K562 (cell line): ENCODE measurements around the gene HLA-DMB. TPM values are rescaled to one million over a fixed set of nuclear protein-coding genes. Genes with fewer than 3 reads are reported as not detected.

Experiments
- BRD4 ChIP-seq: fragments of 200-600 bp; sonication (generic); IDR thresholded peaks from 2 replicates; pipeline ENCODE4 v1.6.1; 2017; ENCODE audit warnings: inconsistent platforms
- CBX1 ChIP-seq: sonication (generic); IDR thresholded peaks from 2 replicates; pipeline ENCODE4 v1.6.1; 2016; ENCODE audit warnings: antibody characterized with exemption, low read depth, mild to moderate bottlenecking
- CREB3 ChIP-seq: fragments of 450-650 bp; conservative IDR thresholded peaks from 2 replicates; pipeline ENCODE4 v1.6.1; 2016; ENCODE audit warnings: missing genetic modification characterization, low read depth, mild to moderate bottlenecking, missing compliant biosample characterization, moderate library complexity
- FOXP1 ChIP-seq: sonication (generic); formaldehyde crosslinking; IDR thresholded peaks from 2 replicates; pipeline ENCODE4 v1.8.0; 2022; ENCODE audit warnings: mild to moderate bottlenecking, missing genetic modification reagents
- KAT7 ChIP-seq: sonication (generic); formaldehyde crosslinking; IDR thresholded peaks from 2 replicates; pipeline ENCODE4 v1.8.0; 2022; ENCODE audit warnings: missing genetic modification reagents, mild to moderate bottlenecking, borderline replicate concordance
- L3MBTL2 ChIP-seq: fragments of 450-650 bp; IDR thresholded peaks from 2 replicates; pipeline ENCODE4 v1.6.1; 2016; ENCODE audit warnings: mild to moderate bottlenecking, moderate library complexity
- LCOR ChIP-seq: sonication (generic); formaldehyde crosslinking; IDR thresholded peaks from 2 replicates; pipeline ENCODE4 v1.8.0; 2022; ENCODE audit warnings: mild to moderate bottlenecking, missing genetic modification reagents
- MAZ ChIP-seq, 2 experiments: fragments of 450-650 bp in 1 of 2; sonication (generic) in 1 of 2; formaldehyde crosslinking; IDR thresholded peaks in 1 of 2; conservative IDR thresholded peaks in 1 of 2; 2 replicates each; pipeline versions ENCODE4 v1.4.0 to v1.5.0; 2020; ENCODE audit warnings: mild to moderate bottlenecking in 1 of 2, missing genetic modification reagents in 1 of 2
- MEF2A ChIP-seq: IDR thresholded peaks from 2 replicates; pipeline ENCODE4 v1.6.1; 2011; ENCODE audit warnings: low read depth, mild to moderate bottlenecking, low read length, moderate library complexity; ENCODE audit not compliant: control insufficient read depth
- MYBL2 ChIP-seq, 2 experiments: fragments of 450-650 bp in 1 of 2; sonication (generic) in 1 of 2; formaldehyde crosslinking in 1 of 2; IDR thresholded peaks; 2 replicates each; pipeline versions ENCODE4 v1.6.1 to v1.8.1; 2017 to 2022; ENCODE audit warnings: borderline replicate concordance in 1 of 2, inconsistent platforms in 1 of 2, low read depth in 1 of 2, mild to moderate bottlenecking in 1 of 2, missing genetic modification reagents in 1 of 2, moderate library complexity in 1 of 2
- NR3C1 ChIP-seq: sonication (generic); formaldehyde crosslinking; IDR thresholded peaks from 2 replicates; pipeline ENCODE4 v1.8.1; 2022; ENCODE audit warnings: missing genetic modification reagents
- PREB ChIP-seq: sonication (generic); formaldehyde crosslinking; IDR thresholded peaks from 2 replicates; pipeline ENCODE4 v1.8.1; 2023; ENCODE audit warnings: mild to moderate bottlenecking, missing genetic modification reagents
- RCOR1 ChIP-seq, 2 experiments: IDR thresholded peaks; 2 replicates each; pipeline ENCODE4 v1.6.1; 2012; ENCODE audit warnings: low read depth in 2 of 2, low read length in 2 of 2, borderline replicate concordance in 1 of 2, improper control_type of control experiment in 1 of 2
- SMAD1 ChIP-seq: fragments of 150-350 bp; IDR thresholded peaks from 2 replicates; pipeline ENCODE4 v1.6.1; 2014; ENCODE audit warnings: low read length, low read depth; ENCODE audit not compliant: partially characterized antibody
- TEAD1 ChIP-seq, 2 experiments: fragments of 450-650 bp in 1 of 2; sonication (generic) in 1 of 2; formaldehyde crosslinking; IDR thresholded peaks; 2 replicates each; pipeline versions ENCODE4 v1.4.0 to v1.8.0; 2020 to 2022; ENCODE audit warnings: mild to moderate bottlenecking in 2 of 2, missing genetic modification reagents in 1 of 2
- TGIF2 ChIP-seq: sonication (generic); formaldehyde crosslinking; IDR thresholded peaks from 2 replicates; pipeline ENCODE4 v1.8.1; 2022; ENCODE audit warnings: mild to moderate bottlenecking, missing genetic modification reagents, moderate library complexity
- THRB ChIP-seq: fragments of 450-650 bp; formaldehyde crosslinking; conservative IDR thresholded peaks from 2 replicates; pipeline ENCODE4 v1.4.0; 2022; ENCODE audit warnings: mild to moderate bottlenecking, missing genetic modification characterization
- ZNF280A ChIP-seq: fragments of 450-650 bp; IDR thresholded peaks from 2 replicates; pipeline ENCODE4 v1.6.1; 2018; ENCODE audit warnings: mild to moderate bottlenecking, low read depth; ENCODE audit not compliant: partially characterized antibody
- polyA plus RNA-seq, 8 experiments: library from polyadenylated mRNA; depleted of rRNA in 4 of 8; stranded (reverse) in 5 of 8; unstranded in 3 of 8; fragments of >200 nt; fragmentation: Nextera tagmentation in 2 of 8; fragmentation: Illumina TruSeq in 1 of 8; extraction: Ambion mirVana in 2 of 8; extraction: Trizol in 1 of 8; gene quantifications; 2 replicates each; pipeline versions ENCODE4 v1.2.1 to v1.2.3, GENCODE V29; 2011 to 2014; ENCODE audit warnings: inconsistent platforms in 1 of 8, missing spikeins in 1 of 8
- total RNA-seq, 7 experiments: library from RNA; depleted of rRNA in 6 of 7; stranded (reverse); fragments of >200 nt in 6 of 7; fragmentation: Illumina TruSeq in 2 of 7; extraction: Trizol in 2 of 7; gene quantifications; 2 replicates each; pipeline versions ENCODE4 v1.2.1 to v1.2.3, GENCODE V29; 2011 to 2021; ENCODE audit warnings: low replicate concordance in 1 of 7

HLA-DMB gene
- total and polyA plus RNA-seq, 9 of the 15 experiments (the other 6 are each of a cell fraction or from before 2014, with no cell fraction given), result 0.38 TPM; not detected in 8

GRCh38 chr6:32968867-32969684 lies 28.2 kb upstream of the HLA-DMB start (continued):
- TF ChIP-seq MEF2A (no peak), BRD4 (peak; percentile 98), MYBL2 (IDR thresholded peaks at IDR 0.05; ENCODE audit: low read depth) (no peak), MYBL2 (CRISPR knock-in tag; IDR thresholded peaks at IDR 0.05; ENCODE audit: borderline replicate concordance) (no peak), MAZ (CRISPR knock-in tag; conservative IDR thresholded peaks at IDR 0.05 in 1 of 2, IDR thresholded peaks at IDR 0.05 in 1 of 2) (peak; percentile 73; a peak in 3 of 4 replicates), NR3C1 (no peak), PREB (CRISPR knock-in tag) (peak; percentile 46; the same call in 1 of the 2 replicates), THRB (CRISPR knock-in tag) (no peak), RCOR1 (IDR thresholded peaks at IDR 0.05; ENCODE audit: borderline replicate concordance in 1 of 2, low read depth in 2 of 2, low read length in 2 of 2) (no peak), TGIF2 (CRISPR knock-in tag) (no peak), TEAD1 (CRISPR knock-in tag; IDR thresholded peaks at IDR 0.05) (peak in 1 of 2 experiments; percentile 74; a peak in 1 of 4 replicates), L3MBTL2 (peak; percentile 96; the same call in 1 of the 2 replicates), LCOR (CRISPR knock-in tag) (peak; percentile 12; the same call in 1 of the 2 replicates), KAT7 (peak; percentile 82), SMAD1 (peak; percentile 10), CREB3 (tag) (peak; percentile 19; the same call in 1 of the 2 replicates), ZNF280A (no peak), CBX1 (0 out of 2 replicates have a peak, but pooled peaks have one; percentile 16), FOXP1 (CRISPR knock-in tag) (peak; percentile 41; the same call in 1 of the 2 replicates)
